ENCODE results near the gene RPL37A.

- TF ChIP-seq CTCF (IDR thresholded peaks at IDR 0.05; ENCODE audit: low read depth, low read length, missing input control) = no peak
- no peak for TF ChIP-seq ZBTB33 (IDR thresholded peaks at IDR 0.05)
- no peak for TF ChIP-seq REST (IDR thresholded peaks at IDR 0.05)
- TF ChIP-seq YY1 (IDR thresholded peaks at IDR 0.05) = no peak
- TF ChIP-seq EGR1 (IDR thresholded peaks at IDR 0.05; ENCODE audit: low read depth in 2 of 2) = no peak
- no peak for TF ChIP-seq TAF1 (conservative IDR thresholded peaks at IDR 0.05)
- TF ChIP-seq ATF3 (IDR thresholded peaks at IDR 0.05) = no peak
- TF ChIP-seq FOXA1 (IDR thresholded peaks at IDR 0.05) = no peak
- TF ChIP-seq HNF4A (conservative IDR thresholded peaks at IDR 0.05) = peak; percentile 47 to 60
- peak in 1 of 2 donors; percentile 58 for TF ChIP-seq RAD21 (IDR thresholded peaks at IDR 0.05)
- peak; percentile 70 for TF ChIP-seq NR2F2 (IDR thresholded peaks at IDR 0.05)
- peak; percentile 69 for TF ChIP-seq SP1 (IDR thresholded peaks at IDR 0.05)
Measured at GRCh38 chr2:216539791-216540241, 41.2 kb downstream of the RPL37A start.

Measured in liver (tissue), 3 donors.